HepG2 (cell line): ENCODE measurements around the gene PHKA1. TPM values are rescaled to one million over a fixed set of nuclear protein-coding genes. Genes with fewer than 3 reads are reported as not detected.

Experiments
- CREB1 ChIP-seq, 2 experiments: fragments of 450-650 bp in 1 of 2; IDR thresholded peaks; 2 replicates each; pipeline ENCODE4 v1.6.1; 2016 to 2017; ENCODE audit warnings: control low read depth in 1 of 2, mild to moderate bottlenecking in 1 of 2, missing compliant biosample characterization in 1 of 2, missing genetic modification characterization in 1 of 2
- DR1 ChIP-seq: sonication (generic); formaldehyde crosslinking; IDR thresholded peaks from 2 replicates; pipeline ENCODE4 v1.8.0; 2021; ENCODE audit warnings: mild to moderate bottlenecking, missing genetic modification reagents, inconsistent platforms
- HCFC1 ChIP-seq: fragments of 150-350 bp; IDR thresholded peaks from 2 replicates; pipeline ENCODE4 v1.6.1; 2014; ENCODE audit warnings: low read depth, low read length
- KAT8 ChIP-seq: IDR thresholded peaks from 2 replicates; pipeline ENCODE4 v1.6.1; 2016; ENCODE audit warnings: missing genetic modification reagents, missing compliant biosample characterization
- KLF16 ChIP-seq, 2 experiments: sonication (generic) in 1 of 2; formaldehyde crosslinking in 1 of 2; IDR thresholded peaks; 2 replicates each; pipeline versions ENCODE4 v1.6.1 to v1.8.0; 2016 to 2023; ENCODE audit warnings: missing genetic modification reagents in 2 of 2, missing compliant biosample characterization in 1 of 2
- KMT2A ChIP-seq: sonication (generic); formaldehyde crosslinking; IDR thresholded peaks from 2 replicates; pipeline ENCODE4 v1.4.0; 2020; ENCODE audit warnings: missing genetic modification reagents
- KMT2B ChIP-seq: IDR thresholded peaks from 2 replicates; pipeline ENCODE4 v1.6.1; 2016; ENCODE audit warnings: missing genetic modification reagents, missing compliant biosample characterization
- NFIC ChIP-seq: IDR thresholded peaks from 2 replicates; pipeline ENCODE4 v1.6.1; 2012; ENCODE audit warnings: mild to moderate bottlenecking, low read length, inconsistent platforms
- NR2C2 ChIP-seq: sonication (generic); formaldehyde crosslinking; IDR thresholded peaks from 2 replicates; pipeline ENCODE4 v1.4.0; 2020; ENCODE audit warnings: missing genetic modification reagents, mild to moderate bottlenecking, moderate library complexity, borderline replicate concordance
- NR3C1 ChIP-seq: sonication (generic); formaldehyde crosslinking; IDR thresholded peaks from 2 replicates; pipeline ENCODE4 v1.4.0; 2020; ENCODE audit warnings: missing genetic modification reagents
- SAP130 ChIP-seq: IDR thresholded peaks from 2 replicates; pipeline ENCODE4 v1.6.1; 2016; ENCODE audit warnings: low read depth
- SUZ12 ChIP-seq: fragments of 150-350 bp; IDR thresholded peaks from 2 replicates; pipeline ENCODE4 v1.6.1; 2014; ENCODE audit warnings: low read depth, low read length
- THAP11 ChIP-seq: IDR thresholded peaks from 2 replicates; pipeline ENCODE4 v1.6.1; 2016; ENCODE audit warnings: missing biosample characterization, missing genetic modification reagents
- ZNF282 ChIP-seq: fragments of 450-650 bp; IDR thresholded peaks from 2 replicates; pipeline ENCODE4 v1.6.1; 2018; ENCODE audit not compliant: partially characterized antibody
- ZNF441 ChIP-seq: sonication (generic); formaldehyde crosslinking; IDR thresholded peaks from 2 replicates; pipeline ENCODE4 v1.7.0; 2021; ENCODE audit warnings: missing genetic modification reagents, borderline replicate concordance
- polyA plus RNA-seq, 8 experiments: library from polyadenylated mRNA; depleted of rRNA in 3 of 8; stranded (reverse) in 7 of 8; unstranded in 1 of 8; fragments of >200 nt; fragmentation: Illumina TruSeq in 4 of 8; extraction: Trizol in 4 of 8; gene quantifications; 2 replicates each; pipeline versions ENCODE4 v1.2.1 to v1.2.3, GENCODE V29; 2011 to 2016; ENCODE audit warnings: low read depth in 4 of 8, missing spikeins in 1 of 8, mixed read lengths in 1 of 8; ENCODE audit not compliant: insufficient read depth in 1 of 8
- total RNA-seq, 5 experiments: library from RNA; depleted of rRNA; stranded (reverse); fragments of >200 nt; fragmentation: Illumina TruSeq; extraction: Trizol; gene quantifications; 2 replicates each; pipeline ENCODE4 v1.2.3, GENCODE V29; 2016; ENCODE audit warnings: low read depth in 1 of 5
- TF ChIP-seq, protein P1 (sequence below): sonication (generic); formaldehyde crosslinking; IDR thresholded peaks from 2 replicates; pipeline ENCODE4 v1.4.0; 2020; ENCODE audit warnings: missing genetic modification reagents
- TF ChIP-seq, protein P2 (sequence below): sonication (generic); formaldehyde crosslinking; IDR thresholded peaks from 2 replicates; pipeline ENCODE4 v1.5.0; 2020; ENCODE audit warnings: mild to moderate bottlenecking, missing genetic modification reagents, borderline replicate concordance
- TF ChIP-seq, protein P3 (sequence below), 2 experiments: sonication (generic) in 1 of 2; formaldehyde crosslinking in 1 of 2; IDR thresholded peaks; 2 replicates each; pipeline versions ENCODE4 v1.4.0 to v1.6.1; 2018 to 2020; ENCODE audit warnings: missing genetic modification reagents in 2 of 2, borderline replicate concordance in 1 of 2, low read depth in 1 of 2, mild to moderate bottlenecking in 1 of 2, missing biosample characterization in 1 of 2

The PHKA1 gene
- total and polyA plus RNA-seq, 2 of the 13 experiments (the other 11 are each of a cell fraction or from before 2014, with no cell fraction given) = 5.4 to 6.6 TPM

DNA sequence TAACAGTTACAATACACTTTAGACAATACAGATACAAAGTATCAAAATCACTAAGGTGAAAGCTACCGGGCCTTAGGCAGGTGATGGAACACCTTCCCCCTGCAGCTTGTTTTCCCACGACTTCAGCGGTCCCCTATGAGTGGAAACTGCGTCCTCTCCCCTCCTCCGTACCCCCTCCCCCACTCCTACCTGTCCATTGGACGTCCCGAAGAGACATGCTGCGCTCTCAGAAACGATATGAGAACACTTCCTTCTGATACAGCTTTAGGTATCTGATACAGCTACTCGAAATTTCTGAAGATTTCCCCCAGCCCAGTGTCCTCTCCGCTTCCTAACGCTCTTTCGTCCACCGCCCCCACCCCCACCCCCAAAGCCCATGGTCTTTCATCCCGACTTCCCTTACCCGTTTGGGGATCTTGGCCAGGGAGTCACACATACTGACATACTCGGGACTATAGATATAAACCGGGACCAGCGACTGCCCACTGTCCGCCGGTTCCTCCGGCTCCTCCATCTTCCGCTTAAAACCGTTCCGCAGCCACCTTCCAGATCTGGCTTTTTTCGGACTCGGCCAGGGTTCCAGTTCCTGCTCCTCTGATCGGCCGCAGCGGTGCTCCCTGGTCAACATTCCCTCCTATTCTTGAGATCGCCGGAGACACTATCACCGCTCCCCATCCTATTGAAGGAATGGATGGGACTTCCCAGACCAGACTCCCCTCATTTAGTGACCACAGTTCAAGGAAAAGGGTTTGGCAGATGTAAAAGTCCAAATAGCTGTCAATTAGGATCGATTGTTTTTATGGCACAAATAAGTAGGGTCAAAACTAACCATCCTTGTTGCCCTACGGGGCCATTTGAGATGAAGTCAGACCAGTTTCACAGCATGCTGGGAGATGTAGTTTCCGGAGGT is 141.6 kb downstream of the PHKA1 start, which contains the start of gene HDAC8 (continued):
- TF ChIP-seq, protein P1, sequence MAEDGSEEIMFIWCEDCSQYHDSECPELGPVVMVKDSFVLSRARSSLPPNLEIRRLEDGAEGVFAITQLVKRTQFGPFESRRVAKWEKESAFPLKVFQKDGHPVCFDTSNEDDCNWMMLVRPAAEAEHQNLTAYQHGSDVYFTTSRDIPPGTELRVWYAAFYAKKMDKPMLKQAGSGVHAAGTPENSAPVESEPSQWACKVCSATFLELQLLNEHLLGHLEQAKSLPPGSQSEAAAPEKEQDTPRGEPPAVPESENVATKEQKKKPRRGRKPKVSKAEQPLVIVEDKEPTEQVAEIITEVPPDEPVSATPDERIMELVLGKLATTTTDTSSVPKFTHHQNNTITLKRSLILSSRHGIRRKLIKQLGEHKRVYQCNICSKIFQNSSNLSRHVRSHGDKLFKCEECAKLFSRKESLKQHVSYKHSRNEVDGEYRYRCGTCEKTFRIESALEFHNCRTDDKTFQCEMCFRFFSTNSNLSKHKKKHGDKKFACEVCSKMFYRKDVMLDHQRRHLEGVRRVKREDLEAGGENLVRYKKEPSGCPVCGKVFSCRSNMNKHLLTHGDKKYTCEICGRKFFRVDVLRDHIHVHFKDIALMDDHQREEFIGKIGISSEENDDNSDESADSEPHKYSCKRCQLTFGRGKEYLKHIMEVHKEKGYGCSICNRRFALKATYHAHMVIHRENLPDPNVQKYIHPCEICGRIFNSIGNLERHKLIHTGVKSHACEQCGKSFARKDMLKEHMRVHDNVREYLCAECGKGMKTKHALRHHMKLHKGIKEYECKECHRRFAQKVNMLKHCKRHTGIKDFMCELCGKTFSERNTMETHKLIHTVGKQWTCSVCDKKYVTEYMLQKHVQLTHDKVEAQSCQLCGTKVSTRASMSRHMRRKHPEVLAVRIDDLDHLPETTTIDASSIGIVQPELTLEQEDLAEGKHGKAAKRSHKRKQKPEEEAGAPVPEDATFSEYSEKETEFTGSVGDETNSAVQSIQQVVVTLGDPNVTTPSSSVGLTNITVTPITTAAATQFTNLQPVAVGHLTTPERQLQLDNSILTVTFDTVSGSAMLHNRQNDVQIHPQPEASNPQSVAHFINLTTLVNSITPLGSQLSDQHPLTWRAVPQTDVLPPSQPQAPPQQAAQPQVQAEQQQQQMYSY (CRISPR knock-in tag) = 0 out of 2 replicates have a peak, but pooled peaks have one; percentile 66
- peak; percentile 69 for TF ChIP-seq KMT2B (CRISPR knock-in tag)
- TF ChIP-seq KAT8 (CRISPR knock-in tag) = peak; percentile 79; the same call in 1 of the 2 replicates
- TF ChIP-seq, protein P2, sequence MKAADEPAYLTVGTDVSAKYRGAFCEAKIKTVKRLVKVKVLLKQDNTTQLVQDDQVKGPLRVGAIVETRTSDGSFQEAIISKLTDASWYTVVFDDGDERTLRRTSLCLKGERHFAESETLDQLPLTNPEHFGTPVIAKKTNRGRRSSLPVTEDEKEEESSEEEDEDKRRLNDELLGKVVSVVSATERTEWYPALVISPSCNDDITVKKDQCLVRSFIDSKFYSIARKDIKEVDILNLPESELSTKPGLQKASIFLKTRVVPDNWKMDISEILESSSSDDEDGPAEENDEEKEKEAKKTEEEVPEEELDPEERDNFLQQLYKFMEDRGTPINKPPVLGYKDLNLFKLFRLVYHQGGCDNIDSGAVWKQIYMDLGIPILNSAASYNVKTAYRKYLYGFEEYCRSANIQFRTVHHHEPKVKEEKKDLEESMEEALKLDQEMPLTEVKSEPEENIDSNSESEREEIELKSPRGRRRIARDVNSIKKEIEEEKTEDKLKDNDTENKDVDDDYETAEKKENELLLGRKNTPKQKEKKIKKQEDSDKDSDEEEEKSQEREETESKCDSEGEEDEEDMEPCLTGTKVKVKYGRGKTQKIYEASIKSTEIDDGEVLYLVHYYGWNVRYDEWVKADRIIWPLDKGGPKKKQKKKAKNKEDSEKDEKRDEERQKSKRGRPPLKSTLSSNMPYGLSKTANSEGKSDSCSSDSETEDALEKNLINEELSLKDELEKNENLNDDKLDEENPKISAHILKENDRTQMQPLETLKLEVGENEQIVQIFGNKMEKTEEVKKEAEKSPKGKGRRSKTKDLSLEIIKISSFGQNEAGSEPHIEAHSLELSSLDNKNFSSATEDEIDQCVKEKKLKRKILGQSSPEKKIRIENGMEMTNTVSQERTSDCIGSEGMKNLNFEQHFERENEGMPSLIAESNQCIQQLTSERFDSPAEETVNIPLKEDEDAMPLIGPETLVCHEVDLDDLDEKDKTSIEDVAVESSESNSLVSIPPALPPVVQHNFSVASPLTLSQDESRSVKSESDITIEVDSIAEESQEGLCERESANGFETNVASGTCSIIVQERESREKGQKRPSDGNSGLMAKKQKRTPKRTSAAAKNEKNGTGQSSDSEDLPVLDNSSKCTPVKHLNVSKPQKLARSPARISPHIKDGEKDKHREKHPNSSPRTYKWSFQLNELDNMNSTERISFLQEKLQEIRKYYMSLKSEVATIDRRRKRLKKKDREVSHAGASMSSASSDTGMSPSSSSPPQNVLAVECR = peak; percentile 33; the same call in 1 of the 2 replicates
- 0 out of 2 replicates have a peak, but pooled peaks have one; percentile 19 for TF ChIP-seq NFIC
- TF ChIP-seq SAP130 = peak; percentile 30; the same call in 1 of the 2 replicates
- peak; percentile 56; the same call in 1 of the 2 replicates for TF ChIP-seq NR2C2 (CRISPR knock-in tag)
- TF ChIP-seq NR3C1 (CRISPR knock-in tag) = no peak
- TF ChIP-seq, protein P3, sequence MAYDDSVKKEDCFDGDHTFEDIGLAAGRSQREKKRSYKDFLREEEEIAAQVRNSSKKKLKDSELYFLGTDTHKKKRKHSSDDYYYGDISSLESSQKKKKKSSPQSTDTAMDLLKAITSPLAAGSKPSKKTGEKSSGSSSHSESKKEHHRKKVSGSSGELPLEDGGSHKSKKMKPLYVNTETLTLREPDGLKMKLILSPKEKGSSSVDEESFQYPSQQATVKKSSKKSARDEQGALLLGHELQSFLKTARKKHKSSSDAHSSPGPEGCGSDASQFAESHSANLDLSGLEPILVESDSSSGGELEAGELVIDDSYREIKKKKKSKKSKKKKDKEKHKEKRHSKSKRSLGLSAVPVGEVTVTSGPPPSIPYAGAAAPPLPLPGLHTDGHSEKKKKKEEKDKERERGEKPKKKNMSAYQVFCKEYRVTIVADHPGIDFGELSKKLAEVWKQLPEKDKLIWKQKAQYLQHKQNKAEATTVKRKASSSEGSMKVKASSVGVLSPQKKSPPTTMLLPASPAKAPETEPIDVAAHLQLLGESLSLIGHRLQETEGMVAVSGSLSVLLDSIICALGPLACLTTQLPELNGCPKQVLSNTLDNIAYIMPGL (CRISPR knock-in tag; IDR thresholded peaks at IDR 0.05; ENCODE audit: borderline replicate concordance in 1 of 2, low read depth in 1 of 2) = peak in 1 of 2 experiments; percentile 39; a peak in 1 of 4 replicates
- TF ChIP-seq THAP11 (CRISPR knock-in tag) = peak; percentile 98
- peak; percentile 29; the same call in 1 of the 2 replicates for TF ChIP-seq KMT2A
- TF ChIP-seq KLF16 (CRISPR knock-in tag; IDR thresholded peaks at IDR 0.05) = 0 out of 4 replicates have a peak, but pooled peaks of 1 of the 2 experiments have one; percentile 17
- no peak for TF ChIP-seq DR1 (CRISPR knock-in tag)
- TF ChIP-seq ZNF282 = no peak
- peak; percentile 82 for TF ChIP-seq HCFC1
- peak; percentile 52 for TF ChIP-seq CREB1 (IDR thresholded peaks at IDR 0.05)
- TF ChIP-seq CREB1 (CRISPR knock-in tag; IDR thresholded peaks at IDR 0.05) = peak; percentile 75
- peak; percentile 45 for TF ChIP-seq SUZ12
- 0 out of 2 replicates have a peak, but pooled peaks have one; percentile 34 for TF ChIP-seq ZNF441 (CRISPR knock-in tag)
